ENCODE results near the gene PPP5C.
"Not testable (repeated sequence)": the region's sequence is repeated elsewhere in the genome, so short reads cannot be mapped to it uniquely, and the experiment has no call there.

PPP5C gene

DNA sequence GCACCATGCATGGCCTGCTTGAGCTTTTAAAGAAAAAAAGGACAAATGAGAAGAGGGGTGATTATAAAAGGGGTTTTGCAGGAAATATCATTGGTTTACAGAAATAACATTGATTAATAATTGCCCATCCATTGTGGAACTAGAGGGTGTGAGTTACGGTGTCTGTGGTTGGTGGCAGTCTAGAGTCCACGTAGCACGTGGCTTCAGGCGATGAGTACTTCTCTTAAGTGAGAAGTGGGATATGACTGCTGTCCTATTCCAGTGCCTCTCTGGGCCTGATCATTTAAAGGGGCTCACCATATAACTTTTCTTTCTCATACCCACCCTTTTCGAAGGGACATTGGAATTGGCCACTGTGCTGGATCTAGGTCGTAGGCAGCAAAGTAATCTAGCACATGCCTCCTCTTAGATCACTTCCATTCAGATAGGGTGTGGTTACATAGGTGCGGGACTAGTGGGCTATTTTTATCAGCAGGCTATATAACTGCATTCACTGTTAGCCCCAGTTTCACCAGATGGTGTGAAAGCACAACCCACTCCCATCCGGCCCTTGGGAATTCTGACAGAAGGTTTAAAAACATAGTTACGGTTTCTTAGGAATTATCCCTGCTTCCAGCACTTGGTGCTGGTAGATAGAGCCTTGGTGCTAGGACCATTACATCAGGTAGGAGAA lies 19.9 kb downstream of the PPP5C start:
- no peak for DNase-seq (ENCODE audit: low read depth)

DNA sequence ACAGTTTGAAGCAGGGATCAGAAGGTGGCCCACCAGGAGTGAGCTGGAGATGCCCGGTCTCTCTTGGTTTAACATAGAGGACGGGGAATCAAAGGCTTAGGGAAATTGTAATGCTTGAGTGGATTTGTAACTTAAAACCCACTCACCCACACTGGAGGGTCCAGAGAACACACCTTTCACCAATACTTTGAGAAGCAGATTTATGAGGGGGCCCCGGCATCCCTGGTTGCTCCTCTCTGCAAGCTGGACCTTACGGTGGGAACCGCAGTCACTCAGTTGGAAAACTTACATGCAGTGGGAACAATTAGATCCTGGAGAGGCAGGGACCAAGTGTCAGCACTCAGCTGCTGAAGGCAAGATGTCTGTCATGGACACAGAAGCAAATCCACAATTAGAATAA lies 20.5 kb downstream of the PPP5C start:
- no peak for DNase-seq (ENCODE audit: low read depth)

DNA sequence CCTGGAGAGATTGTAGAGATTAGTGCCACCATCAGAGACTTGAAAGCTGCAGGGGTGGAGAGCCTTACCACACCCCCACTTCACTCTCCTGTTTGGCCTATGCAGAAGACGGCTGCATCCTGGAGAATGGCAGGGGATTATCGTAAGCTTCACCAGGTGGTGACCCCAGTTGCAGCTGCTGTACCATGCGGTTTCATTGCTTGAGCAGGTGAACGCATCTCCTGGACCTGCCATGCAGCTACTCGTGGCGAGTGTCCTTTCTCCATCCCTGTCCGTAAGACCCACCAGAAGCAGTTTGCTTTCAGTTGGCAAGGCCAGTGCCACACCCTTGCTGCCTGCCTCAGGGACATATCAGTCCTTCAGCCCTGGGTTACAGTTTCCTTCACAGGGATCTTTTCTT lies 21.2 kb downstream of the PPP5C start:
- no peak for DNase-seq (ENCODE audit: low read depth)

DNA sequence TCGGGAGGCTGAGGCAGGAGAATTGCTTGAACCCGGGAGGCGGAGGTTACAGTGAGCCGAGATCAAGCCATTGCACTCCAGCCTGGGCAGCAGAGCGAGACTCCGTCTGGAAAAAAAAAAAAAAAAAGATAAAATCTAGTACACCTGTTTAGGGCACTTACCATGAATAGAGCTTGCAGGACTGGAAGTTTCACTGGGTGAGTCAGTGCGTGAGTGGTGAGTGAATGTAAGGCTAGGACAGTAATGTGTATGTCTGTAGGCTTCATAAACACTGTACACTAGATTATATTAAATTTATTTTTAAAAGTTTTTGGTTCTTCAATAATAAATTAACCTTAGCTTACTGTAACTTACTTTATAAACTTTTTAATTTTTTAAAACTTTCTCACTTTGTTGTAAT lies 22.9 kb downstream of the PPP5C start:
- DNase-seq (ENCODE audit: low read depth), result no peak

DNA sequence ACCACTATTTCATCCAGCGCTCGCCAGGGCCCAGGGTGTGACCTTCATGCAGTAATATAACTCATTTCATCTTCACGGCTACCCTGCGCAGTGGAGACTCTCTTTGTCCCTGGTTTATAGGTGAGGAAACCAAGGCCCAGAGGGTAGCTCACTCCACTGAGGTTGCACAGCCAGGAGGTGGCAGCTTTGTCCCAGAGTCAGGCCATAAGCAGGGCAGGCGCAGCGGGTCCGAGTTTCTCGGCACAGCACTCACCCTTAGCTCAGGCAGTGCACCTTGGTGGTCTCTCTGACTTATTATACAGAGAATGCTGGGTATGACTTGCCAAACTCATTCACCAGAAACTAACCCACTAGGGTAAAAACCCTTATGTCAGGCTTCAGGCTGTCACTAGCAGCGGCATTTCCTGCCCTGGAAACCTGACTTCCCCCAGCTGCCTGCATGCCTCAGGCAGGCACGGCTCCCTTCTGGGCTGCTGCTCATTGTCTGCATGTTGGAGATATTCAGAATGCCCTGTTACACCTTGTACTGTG lies 24.5 kb downstream of the PPP5C start:
- DNase-seq (ENCODE audit: low read depth), result no peak

DNA sequence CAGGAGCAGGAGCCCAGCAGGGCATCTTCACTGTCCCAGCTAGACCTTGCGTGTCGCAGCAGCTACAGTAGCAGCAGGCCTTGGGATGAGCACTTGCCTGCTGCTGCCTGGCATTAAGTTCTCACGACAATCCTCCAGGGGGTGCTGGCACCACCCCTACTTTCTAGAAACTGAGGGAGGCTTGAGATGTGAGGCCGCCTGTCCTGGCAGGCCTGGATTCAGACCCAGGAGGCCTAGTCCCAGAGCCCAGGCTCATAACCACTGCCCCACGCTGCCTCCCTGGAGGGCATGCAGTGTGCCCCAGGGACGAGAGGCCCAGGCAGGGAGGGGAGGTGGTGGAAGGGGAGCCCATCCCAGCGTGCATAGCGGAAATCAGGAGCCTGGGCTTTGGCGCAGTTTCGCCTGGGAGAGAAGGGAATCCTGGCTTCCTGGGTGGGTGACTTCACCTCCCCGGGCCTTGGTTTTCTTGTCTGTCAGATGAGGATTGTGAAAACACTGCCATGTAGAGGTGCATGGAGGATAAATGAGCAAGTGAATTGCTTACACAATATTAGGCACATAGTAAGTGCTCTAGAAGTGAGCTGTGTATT lies 26.1 kb downstream of the PPP5C start:
- no peak for DNase-seq (ENCODE audit: low read depth)

DNA sequence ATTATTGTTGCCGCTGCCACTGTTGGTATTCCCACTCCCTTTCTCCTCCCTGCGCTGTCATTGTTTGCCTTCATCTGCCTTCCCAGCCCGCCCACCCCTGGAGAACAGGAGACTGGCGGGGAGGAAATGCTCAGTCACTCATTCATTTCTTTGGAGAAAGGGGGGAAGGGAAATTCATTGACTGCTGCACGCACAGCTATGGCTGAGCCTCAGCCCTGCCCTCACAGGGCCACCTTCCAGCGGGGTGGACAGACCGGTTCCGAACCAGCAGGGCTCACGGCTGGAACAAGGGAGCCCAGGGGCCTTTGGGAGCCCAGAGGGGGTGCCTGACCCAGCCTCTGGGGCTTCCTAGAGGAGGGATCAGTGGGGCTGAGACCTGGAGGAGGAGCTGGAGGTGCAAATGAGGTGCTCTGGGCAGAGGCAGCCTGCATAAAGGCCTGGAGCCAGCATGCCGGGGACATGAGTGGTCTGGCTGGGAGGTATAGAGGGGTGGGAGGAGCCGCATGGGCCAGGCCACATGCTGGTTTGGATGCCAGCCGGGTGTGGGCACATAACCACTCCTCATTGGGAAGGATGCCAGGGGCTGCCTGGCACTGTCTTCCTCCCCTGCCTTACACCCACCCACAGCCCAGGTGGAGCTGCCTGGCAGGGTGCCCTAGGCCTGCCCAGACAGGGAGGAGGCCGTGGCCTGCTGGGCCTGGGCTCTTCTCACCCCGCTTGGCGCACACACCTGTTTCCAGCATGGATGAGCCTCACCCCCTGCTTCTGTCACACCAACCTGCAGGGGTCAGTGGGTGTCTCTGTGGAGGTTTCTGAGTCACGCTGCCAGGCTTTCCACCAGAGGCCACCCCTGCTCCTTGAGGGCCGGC lies 26.8 kb downstream of the PPP5C start:
- no peak for DNase-seq (ENCODE audit: low read depth)

DNA sequence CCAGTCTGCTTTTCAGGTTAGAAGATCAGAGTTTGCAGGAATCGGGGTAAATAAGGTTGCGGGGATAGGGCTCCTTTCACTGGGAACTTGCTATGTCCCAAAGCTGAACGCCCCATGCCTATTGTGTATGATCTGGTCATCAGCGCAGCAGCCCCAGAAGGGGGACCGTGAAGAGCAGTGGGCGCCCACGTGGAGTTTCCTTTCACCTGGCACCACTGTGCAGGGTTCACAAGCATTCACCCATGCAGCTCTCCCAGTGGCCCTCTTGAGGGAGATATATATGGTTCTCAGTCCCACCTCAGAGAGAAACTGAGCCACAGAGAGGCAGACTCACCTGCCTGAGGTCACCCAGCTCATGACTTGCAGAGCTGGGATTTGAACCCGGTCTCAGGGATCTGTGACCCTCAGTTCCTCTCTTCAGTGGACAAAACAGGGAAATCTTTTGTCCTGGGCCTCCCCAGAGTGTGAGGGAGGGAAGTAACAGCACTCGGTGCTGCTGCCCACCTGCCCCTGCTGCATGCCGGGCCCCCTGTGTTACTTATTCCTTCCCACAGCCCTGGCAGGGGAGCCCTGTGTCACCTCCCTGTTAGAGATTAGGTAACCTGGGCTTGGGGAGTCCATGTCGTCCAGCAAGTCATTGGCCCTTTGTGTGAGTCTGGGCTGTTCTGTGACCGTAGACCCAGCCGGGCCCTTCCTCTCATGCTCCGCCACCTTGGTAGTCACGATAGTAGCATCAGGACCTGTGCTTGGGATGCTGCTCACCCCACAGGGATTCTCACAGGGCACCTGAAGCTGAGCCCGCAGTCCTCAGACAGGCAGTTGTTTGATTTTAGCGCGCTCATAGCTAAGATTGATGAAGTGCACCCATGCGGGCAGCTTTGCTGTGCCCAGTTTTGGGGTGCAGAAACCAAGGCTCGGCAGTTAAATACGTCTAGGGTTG lies 27.9 kb downstream of the PPP5C start:
- DNase-seq (ENCODE audit: low read depth), result no peak

DNA sequence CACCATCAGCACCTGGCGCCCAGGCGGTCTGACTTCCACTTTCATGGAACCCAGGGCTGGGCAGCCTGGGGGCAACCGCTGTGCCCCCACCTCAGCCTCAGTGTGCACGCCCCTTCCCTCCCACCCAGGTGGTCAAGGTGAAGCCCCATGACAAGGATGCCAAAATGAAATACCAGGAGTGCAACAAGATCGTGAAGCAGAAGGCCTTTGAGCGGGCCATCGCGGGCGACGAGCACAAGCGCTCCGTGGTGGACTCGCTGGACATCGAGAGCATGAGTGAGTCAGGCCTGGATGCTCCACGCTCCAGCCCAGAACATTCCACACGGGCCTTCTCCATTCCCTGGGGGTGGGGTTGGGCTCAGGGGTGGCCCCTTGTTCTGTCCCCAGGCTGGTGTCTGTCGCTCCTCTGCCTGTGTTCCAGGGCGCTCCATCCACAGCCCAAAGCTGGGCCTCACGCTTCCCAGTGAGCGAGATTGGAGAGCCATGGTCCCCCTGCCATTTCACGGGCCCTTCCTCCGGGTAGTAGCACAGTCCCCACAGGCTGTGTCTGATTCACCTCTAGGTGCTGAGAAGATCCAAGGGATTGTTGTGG lies 28.7 kb downstream of the PPP5C start:
- not testable (repeated sequence) for DNase-seq (ENCODE audit: low read depth)

DNA sequence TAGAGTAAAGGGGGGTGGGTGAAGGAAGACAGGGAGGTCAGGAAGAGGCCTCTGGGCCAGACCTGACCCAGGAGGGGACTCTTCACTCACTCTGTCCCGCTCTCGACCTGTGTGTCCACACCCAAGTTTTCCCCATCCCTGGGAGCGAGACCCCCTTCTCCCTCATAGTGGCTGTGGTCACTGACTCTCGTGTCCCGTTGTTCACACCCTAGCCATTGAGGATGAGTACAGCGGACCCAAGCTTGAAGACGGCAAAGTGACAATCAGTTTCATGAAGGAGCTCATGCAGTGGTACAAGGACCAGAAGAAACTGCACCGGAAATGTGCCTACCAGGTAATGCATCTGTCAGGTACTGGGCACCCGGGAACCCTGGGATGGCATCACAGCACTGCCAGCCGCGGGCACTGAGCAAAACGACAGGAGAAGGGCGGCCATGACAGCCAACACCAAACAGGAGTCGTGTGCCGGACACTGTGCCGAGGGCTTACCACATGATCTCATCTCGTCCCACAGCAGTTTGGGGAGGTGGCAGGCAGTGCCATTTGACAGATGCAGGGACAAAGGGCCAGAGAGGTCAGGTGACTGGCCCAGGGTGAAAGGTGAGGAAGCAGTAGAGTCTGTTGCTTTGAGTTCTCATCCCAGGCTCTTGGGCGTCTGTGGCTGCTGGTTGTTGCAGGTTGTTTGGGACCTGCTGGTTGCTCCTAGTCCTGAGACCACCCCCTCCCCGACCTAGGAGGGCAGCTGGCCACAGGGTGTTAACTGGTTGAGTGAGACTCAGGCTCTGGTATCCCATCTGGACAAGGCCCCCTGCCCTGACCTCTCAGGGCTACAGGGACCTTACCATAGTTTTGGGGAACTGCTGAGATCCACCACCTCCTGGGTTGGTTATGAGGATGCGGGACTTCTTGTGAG lies 29.6 kb downstream of the PPP5C start:
- DNase-seq (ENCODE audit: low read depth), result no peak

DNA sequence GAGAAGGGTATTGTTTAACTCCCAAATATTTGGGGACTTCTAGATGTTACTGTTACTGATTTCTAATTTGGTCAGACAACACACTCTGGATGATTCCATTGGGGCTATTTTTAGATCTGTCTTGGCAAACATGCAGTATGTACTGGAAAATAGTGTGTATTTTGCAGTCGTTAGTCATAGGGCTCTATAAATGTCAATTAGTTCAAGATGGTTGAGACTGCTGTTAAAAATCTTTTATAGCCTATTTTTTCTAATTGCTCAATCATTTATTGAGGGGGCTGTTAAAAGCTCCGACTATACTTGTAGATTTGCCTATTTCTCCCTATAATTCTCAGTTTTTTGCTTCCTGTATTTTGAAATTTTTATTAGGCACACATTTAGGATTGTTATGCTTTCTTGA lies 31.4 kb downstream of the PPP5C start:
- no peak for DNase-seq (ENCODE audit: low read depth)

DNA sequence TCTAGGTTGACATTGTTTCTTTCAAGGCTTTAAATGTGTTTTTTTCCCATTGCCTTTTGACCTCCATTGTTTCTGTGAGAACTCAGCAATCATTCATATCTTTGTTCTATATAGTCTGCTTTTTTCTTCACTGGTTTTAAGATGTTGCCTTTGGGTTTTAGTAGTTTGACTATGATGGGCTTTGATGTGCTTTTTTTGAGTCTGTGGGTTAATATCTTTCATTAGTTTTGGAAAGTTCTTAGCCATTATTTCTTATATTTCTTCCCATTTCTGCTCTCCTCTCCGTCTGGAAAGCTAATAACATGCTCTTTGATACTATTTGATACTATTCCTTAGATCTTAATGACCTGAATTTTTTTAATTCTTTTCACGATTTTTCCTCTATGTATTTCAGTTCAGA lies 33.8 kb downstream of the PPP5C start:
- DNase-seq (ENCODE audit: low read depth), result no peak

DNA sequence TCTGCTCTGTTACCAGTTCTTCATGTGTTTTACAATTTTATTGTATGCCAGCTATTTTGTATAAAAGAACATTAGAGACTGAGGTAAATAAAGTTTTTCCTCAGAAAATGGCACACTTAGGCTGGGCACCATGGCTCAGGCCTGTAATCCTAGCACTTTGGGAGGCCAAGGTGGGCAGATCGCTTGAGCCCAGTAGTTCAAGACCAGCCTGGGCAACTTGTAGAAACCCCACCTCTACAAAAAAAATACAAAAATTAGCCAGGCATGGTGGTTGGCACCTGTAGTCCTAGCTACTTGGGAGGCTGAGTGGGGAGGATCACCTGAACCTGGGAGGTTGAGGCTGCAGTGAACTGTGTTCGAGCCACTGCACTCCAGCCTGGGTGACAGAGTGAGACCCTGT lies 34.5 kb downstream of the PPP5C start:
- no peak for DNase-seq (ENCODE audit: low read depth)

DNA sequence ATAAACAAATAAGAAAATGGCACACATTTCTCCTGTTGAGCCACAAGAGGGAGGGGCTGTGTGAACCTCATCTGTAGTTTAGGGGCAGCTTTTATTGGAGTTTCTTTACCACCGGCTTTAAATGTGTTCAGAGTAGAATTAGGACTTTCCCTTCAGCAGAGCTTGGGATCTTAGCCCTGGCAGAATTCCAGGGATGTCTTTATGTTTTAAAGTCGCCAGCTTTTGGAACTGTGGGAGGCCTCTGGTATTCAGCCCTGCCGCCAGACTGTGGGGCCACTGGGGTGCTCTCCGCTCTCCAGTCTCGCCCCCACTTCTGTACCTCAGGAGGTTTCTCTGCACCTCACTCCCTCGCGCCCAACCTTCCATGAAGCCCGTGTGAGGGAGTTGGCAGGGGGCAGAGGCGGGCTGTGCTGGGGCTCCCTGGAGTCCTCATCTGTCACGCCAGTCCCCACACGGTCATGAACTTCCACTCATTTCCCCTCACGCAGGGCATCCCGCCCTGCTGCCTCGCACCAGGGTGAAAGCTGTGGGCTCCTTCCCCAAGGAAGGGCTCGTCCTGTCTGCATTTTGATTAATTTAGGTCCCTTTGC lies 35.0 kb downstream of the PPP5C start:
- DNase-seq (ENCODE audit: low read depth), result no peak

DNA sequence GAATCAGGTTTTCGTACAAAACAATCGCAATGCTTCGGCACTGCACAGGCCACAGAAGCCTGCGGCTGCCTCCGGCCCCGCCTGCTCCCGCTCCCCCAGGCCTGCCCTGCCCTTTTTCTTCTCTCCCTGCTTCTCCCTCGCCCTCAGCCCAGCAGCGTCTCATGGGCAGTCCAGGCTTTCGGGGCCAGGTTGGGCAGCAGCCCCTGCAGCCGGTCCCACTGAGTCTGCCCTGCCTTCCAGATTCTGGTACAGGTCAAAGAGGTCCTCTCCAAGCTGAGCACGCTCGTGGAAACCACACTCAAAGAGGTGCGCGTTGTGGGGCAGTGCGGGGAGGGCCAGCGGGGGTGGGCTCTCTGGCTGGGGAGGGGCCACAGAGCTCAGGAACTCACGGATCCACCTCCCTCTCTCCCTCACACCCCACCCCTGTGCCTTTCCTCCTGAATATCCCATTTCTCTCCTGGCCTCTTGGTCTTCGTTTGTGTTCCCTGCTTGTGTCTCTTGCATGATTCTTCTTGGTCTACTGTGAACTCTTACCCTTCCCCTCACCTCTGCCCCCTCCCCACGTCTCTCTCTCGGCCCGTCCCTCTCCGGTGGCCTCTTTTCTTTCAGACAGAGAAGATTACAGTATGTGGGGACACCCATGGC lies 36.4 kb downstream of the PPP5C start:
- no peak for DNase-seq (ENCODE audit: low read depth)

DNA sequence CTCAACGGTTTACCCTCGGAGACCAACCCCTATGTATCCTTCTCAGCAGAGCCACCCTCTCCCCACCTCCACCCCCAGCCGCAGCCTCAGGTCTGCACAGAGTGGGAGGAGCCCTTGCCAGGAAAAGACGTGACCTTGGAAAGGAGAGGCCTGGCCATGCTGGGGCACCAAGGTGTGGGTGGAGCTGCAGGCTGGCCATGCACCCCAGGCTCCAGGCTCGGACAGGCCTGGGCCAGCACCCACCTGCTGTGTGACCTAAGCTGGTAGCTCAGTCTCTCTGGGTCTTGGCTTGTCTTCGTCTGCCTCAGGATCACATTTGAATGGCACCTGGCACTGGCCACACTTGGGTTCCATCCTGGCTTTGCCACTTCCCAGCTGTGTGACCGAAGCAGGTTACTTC lies 37.0 kb downstream of the PPP5C start:
- no peak for DNase-seq (ENCODE audit: low read depth)

DNA sequence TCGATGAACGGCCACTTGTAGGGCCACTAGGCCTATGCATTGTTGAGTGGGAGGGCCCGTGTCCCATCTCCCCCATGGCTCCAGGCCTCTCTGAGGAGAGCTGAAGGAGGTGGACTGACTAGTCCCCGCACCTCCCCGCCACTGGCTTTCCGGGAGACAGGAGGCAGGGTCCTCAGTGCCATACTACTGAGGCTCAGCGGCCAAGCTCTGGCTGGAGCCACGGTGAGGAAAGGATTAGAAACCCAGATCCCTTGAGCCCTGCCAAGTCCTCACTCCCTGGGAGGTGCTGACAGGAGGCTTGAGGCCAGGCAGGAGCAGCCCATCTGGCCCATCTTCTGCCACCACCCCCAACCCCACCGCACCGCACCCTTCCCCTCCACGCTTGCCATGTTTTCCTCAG lies 37.5 kb downstream of the PPP5C start:
- no peak for DNase-seq (ENCODE audit: low read depth)

DNA sequence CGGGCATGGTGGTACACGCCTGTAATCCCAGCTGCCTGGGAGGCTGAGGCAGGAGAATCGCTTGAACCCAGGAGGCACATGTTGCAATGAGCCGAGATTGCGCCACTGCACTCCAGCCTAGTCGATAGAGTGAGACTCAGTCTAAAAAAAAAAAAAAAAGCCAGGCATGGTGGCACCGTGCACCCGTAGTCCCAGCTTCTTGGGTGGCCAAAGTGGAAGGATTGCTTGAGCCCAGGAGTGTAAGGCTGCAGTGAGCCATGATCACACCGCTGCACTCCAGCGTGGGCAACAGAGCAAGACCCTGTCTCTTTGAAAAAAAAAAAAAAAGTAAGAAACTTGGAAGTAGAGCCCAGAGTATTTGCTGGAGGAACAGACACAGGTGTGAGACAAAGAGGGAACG lies 38.7 kb downstream of the PPP5C start:
- DNase-seq (ENCODE audit: low read depth), result no peak

DNA sequence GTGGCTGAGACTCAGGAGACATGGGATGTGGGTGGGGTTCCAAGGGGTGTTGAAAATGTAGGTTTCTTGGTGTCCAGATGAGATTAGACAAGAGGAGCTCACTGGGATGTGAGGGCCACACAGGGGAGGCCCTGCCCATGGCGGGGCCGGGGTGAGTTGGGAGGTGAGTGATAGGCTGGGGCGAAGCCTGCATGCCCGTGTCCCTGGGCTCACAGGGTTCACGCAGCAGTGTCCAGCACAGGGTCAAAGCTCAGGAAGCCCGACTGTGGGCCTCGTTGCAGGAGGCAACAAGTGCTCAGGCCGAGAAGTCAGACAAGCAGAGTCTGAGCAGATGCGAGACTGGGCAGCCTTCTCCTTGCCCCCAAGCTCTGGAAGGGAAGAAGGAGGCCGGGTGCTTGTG lies 39.3 kb downstream of the PPP5C start:
- no peak for DNase-seq (ENCODE audit: low read depth)

Measured in stimulated activated CD8-positive, alpha-beta memory T cell treated with anti-CD3 and anti-CD28 coated beads, Interleukin-12 subunit alpha, Interleukin-12 subunit beta, amount 100 ng/mL, for 1 hour (primary cell).